ENCODE data around the gene LCTL.
"Not testable (repeated sequence)": the region's sequence is repeated elsewhere in the genome, so short reads cannot be mapped to it uniquely, and the experiment has no call there.

Gene LCTL

DNA sequence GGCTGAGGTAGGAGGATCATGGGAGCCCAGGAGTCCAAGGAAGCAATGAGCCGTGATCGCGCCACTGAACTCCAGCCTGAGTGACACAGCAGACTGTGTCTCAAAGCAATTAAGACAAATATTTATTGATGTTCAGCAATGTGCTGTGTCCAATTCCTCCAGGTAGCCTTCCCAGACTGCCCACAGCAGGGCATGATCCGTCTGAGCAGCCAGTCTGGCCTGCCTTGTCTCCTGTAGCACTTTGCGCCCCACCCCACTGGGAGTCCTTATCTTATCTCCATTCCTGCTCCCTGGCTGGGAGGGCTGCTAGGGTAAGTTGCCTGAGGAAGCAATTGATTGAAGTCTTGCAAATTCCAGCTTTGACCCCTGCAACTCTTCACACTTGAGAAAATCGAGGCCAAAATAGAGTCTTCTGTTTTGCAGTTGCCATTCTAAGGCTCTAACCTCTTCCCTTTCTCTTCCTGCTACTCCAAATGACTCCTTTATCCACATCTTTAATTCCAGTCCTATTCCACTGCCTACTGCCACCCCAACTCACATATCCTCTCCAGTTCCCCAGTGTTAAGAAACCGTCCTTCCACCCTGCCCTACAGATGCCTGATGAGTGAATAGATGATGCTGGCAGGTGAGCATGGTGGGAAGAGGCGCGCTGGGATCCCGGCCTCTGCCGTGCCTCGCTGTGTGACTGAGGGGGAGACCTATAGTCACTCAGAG lies 26.9 kb upstream of the LCTL start:
- in situ Hi-C loops (cut with HindIII; ENCODE audit: low sequenced_read_pairs): no loop called here

DNA sequence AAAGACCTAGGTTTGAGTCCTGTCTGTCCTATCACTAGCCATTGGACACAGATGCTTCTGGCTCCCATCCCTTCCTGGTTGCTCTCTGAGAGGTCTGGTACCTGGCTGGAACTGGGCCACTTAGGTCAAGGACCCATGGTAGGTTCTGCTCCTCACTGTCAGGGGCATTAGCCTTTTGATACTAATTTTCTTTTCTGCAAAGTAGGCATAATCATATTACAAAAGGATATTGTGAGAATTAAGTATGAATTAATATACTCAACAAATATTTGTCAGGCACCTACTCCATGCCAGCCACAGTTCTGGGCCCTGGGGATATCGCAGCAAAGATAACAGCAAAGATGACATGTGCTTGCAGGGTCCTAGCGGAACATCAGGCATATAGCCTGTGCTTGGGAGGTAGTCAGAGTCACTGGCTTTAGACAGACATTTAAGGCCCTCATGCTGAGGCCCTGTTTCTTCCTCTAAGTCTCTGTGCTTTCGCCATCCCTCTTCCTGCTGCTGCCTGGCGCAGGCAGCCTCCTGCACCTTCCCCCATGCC lies 25.6 kb upstream of the LCTL start:
- in situ Hi-C loops (cut with HindIII; ENCODE audit: low sequenced_read_pairs): no loop called here

GRCh38 chr15:66590435-66590834 lies 24.6 kb upstream of the LCTL start:
- in situ Hi-C loops (cut with HindIII; ENCODE audit: low sequenced_read_pairs): no loop called here

DNA sequence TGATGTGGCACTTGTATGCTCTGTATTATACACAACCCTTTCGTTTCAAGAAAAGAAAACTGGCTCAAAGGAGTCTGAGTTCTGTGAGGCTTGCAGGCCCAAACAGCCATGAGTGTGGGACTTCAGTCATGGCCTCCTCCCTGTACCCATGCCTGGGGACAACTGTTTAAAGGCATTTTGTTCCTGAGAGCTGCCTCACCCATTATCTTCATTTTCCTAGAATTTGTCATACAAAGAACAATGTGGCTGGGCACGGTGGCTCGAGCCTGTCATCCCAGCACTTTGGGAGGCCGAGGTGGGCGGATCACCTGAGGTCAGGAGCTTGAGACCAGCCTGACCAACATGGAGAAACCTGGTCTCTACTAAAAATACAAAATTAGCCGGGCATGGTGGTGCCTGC lies 23.6 kb upstream of the LCTL start:
- in situ Hi-C loops (cut with HindIII; ENCODE audit: low sequenced_read_pairs): not testable (repeated sequence)

GRCh38 chr15:66588971-66589370 lies 23.2 kb upstream of the LCTL start:
- in situ Hi-C loops (cut with HindIII; ENCODE audit: low sequenced_read_pairs): no loop called here

DNA sequence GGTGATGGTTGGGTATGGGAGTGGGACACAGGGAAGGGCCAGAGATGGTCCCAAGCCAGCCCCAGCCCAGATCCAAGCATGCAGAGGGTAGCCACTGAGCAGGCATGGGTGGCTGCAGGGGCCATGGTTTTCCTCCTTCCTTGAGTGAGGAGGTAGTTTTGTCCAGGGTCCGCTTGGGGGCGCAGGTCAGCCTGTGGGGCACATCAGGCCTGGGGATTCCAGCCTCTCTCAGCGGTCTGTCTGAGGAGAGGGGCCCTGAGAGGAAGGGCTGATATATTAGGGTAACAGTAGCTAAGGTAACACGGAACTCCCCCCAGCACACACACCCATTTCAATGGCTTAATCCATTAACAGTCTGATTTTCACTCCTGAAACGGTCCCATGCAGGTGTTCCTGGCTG lies 22.7 kb upstream of the LCTL start:
- in situ Hi-C loops (cut with HindIII; ENCODE audit: low sequenced_read_pairs): no loop called here

DNA sequence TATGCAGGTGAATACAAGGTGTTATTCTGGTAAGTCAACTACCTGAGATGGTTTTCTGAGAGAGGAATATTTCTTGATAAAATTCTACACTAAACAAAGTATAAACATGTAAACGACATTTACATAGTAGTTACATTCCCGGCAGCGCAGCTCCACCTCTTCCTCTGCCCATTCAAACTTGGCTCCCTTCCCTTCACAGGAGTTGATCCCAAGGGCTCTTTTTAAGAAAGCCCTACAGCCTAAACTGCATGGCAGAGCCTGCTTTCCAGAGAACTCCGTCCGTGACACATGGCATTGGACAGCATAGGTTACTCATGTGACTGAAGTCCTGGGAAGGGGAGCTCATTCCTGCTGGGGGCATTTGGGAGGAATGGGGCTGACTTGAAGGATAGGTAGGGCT lies 22.0 kb upstream of the LCTL start:
- in situ Hi-C loops (cut with HindIII; ENCODE audit: low sequenced_read_pairs): no loop called here

DNA sequence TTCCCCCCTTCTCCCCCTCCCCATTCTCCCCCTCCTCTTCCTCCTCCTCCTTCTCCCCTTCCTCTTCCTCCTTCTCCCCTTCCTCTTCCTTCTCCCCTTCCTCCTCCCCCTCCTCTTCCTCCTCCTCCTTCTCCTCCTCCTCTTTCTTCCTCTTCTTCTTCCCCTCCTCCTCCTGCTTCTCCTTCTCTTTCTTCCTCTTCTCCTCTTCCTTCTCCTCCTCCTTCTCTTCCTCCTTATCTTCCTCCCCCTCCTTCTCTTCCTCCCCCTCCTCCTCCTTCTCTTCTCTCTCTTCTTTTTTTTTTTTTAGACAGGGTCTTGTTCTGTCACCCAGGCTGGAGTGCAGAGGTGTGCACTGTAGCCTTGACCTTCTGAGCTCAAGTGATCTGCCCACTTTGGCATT lies 21.2 kb upstream of the LCTL start:
- in situ Hi-C loops (cut with HindIII; ENCODE audit: low sequenced_read_pairs): no loop called here

GRCh38 chr15:66586155-66586976 lies 20.6 kb upstream of the LCTL start:
- in situ Hi-C loops (cut with HindIII; ENCODE audit: low sequenced_read_pairs): no loop called here

DNA sequence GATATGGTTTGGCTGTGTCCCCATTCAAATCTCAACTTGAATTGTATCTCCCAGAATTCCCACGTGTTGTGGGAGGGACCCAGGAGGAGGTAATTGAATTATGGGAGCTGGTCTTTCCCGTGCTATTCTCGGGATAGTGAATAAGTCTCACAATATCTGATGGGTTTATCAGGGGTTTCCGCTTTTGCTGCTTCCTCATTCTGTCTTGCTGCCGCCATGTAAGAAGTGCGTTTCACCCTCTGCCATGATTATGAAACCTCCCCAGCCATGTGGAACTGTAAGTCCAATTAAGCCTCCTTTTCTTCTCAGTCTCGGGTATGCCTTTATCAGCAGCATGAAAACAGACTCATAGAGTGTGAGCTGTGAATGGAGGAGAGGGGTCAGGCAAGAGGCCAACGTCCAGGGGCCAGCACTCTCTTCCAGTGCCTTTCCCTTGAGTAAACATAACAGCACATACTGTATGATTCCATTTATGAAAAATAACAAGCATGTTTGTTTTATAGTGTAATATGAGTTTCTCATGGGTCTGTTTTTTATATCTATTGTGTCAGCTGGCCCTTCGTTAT lies 16.3 kb upstream of the LCTL start:
- in situ Hi-C loops (cut with HindIII; ENCODE audit: low sequenced_read_pairs): no loop called here

- in situ Hi-C loops (cut with HindIII; ENCODE audit: low sequenced_read_pairs): no loop called here
Measured at GRCh38 chr15:66580643-66581042, 14.8 kb upstream of the LCTL start.

GRCh38 chr15:66578286-66578875 lies 12.6 kb upstream of the LCTL start:
- in situ Hi-C loops (cut with HindIII; ENCODE audit: low sequenced_read_pairs): no loop called here

DNA sequence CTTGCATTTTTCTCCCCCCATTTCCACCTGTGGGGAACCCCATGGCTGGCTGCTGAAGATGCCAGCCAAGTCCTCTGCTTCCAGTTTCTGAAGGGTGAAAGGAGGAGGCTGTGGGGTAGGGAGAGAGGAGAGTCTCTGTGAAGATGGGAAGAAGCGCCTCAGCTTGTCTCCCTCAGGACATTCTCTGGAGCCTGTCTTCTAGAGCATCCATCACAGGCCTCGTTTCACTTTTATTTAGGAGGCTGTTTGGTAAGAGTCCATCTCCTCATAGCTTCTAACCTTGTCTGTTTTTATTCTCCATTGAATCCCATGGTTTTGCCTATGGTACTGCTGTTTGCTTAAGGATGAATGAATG lies 8.8 kb upstream of the LCTL start:
- in situ Hi-C loops (cut with HindIII; ENCODE audit: low sequenced_read_pairs): no loop called here

GRCh38 chr15:66573719-66574595 lies 8.2 kb upstream of the LCTL start:
- in situ Hi-C loops (cut with HindIII; ENCODE audit: low sequenced_read_pairs): no loop called here

- in situ Hi-C loops (cut with HindIII; ENCODE audit: low sequenced_read_pairs): no loop called here
Measured at GRCh38 chr15:66573348-66573718, 7.5 kb upstream of the LCTL start.

DNA sequence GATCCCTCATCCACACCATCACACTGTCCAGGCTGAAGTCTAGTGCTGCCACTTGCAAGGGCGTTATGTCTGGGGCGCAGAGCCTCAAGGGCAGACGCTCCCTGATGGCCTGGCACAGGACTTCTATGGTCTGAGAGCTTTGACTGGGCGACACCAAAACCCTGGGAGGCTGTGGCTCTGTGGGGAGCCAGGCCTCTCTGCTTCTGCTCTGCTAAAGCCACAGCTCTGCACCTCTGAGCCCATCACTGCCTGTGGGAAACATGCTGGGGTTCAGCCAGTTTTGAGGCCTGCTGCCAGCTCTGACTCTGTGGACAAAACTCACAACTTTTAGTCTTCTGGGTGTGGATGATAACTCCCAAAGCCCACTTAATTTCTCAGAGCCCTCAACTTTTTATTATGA lies 6.3 kb upstream of the LCTL start:
- in situ Hi-C loops (cut with HindIII; ENCODE audit: low sequenced_read_pairs): no loop called here

GRCh38 chr15:66570842-66571478 lies 5.2 kb upstream of the LCTL start:
- in situ Hi-C loops (cut with HindIII; ENCODE audit: low sequenced_read_pairs): no loop called here

GRCh38 chr15:66570327-66570726 lies 4.5 kb upstream of the LCTL start:
- in situ Hi-C loops (cut with HindIII; ENCODE audit: low sequenced_read_pairs): no loop called here

DNA sequence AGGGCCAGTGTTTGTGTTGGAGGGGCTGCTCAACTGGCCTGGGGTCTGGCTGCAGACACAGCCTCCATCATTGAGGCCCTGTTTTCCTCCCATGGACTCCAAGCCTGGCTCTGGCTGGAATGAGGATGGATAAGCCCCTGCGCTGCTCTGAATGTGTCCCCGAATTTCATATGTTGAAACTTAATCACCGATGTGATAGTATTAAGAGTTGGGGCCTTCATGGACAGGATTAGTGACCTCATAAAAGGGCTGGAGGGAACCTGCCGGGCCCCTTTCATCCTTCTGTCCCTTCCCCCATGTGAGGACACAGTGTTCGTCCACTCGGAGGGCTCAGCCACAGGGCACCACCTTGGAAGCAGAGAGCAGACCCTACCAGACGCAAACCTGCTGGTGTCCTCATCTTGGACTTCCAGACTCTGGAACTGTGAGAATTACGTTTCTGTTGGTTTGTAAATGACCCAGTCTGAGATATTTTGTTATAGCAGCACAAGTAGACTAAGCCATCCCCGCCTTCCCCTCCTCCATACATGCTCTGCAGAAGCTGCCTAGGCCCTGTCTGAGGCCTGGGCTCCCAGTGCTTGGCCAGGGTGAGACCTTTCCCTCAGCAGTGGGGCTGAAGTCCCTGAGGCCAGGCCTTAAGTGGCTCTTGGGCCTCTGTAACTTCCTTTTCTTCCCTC lies 3.8 kb upstream of the LCTL start:
- in situ Hi-C loops (cut with HindIII; ENCODE audit: low sequenced_read_pairs): no loop called here

- in situ Hi-C loops (cut with HindIII; ENCODE audit: low sequenced_read_pairs): no loop called here
Measured at GRCh38 chr15:66567897-66568296, 2.1 kb upstream of the LCTL start.
